ENCODE results near the gene SAP30BP.

DNA sequence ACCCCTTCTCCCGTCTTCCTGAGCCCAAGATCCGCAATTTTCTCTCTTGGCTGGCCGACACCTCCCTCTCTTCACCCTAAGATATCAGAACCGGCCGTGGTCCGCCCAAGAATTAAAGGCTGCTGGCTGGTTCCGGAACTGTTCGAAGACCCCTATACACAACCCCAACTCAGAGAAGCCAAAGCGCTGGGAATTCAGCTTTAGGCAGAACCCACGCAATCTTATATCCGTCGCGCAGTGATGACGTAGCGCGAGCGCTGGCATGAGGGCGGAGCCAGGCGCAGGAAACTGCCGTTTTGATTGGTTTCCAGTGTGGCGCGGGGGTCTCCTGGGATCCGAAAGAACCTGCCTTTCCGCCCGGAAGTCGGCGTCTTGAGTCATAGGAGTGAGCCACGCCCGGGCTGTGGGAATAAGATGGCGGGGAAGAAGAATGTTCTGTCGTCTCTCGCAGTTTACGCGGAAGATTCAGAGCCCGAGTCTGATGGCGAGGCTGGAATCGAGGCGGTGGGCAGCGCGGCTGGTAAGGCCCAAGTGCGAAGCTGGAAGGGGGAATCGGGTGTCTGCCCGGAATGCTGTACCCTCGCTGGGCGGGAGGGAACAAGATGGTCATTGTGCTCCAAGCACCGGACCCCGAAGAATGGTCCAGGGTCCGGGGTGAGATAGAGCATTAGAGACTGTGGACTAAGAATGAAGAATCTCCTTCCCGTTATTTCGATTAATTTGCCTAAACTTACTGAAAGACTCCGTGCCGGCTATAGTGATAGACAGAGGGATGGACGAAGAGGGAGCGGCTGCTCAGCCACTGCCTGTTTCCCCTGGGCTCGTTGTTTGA is at the start of gene SAP30BP, which contains the start of gene RECQL5:
- TF ChIP-seq CTCF (IDR thresholded peaks at IDR 0.05) (no peak), EZH2 (IDR thresholded peaks at IDR 0.05; ENCODE audit: borderline replicate concordance, insufficient read depth, low read depth, low read length, poor library complexity, severe bottlenecking) (no peak)
